Activated CD4-positive, alpha-beta T cell treated with anti-CD3 and anti-CD28 coated beads for 1 hour (primary cell): ENCODE measurements around the gene ARID5B.

ENCODE experiments used
- DNase-seq: peaks from one replicate; pipeline ENCODE4 v3.0.0-alpha.2; 2020

The ARID5B gene

GRCh38 chr10:61883371-61884025, 18.0 kb upstream of the ARID5B start:
- no peak for DNase-seq

GRCh38 chr10:61887772-61888171, 13.7 kb upstream of the ARID5B start:
- DNase-seq: no peak

- DNase-seq: no peak
These were observed 12.8 kb upstream of the ARID5B start for GRCh38 chr10:61888744-61889143.

GRCh38 chr10:61890430-61890829, 11.1 kb upstream of the ARID5B start:
- no peak for DNase-seq

GRCh38 chr10:61890881-61891409, 10.6 kb upstream of the ARID5B start:
- no peak for DNase-seq

- DNase-seq: no peak
These were observed 9.5 kb upstream of the ARID5B start for GRCh38 chr10:61891906-61892585.

- no peak for DNase-seq
These were observed 8.5 kb upstream of the ARID5B start for GRCh38 chr10:61892961-61893360.

GRCh38 chr10:61894133-61894532, 7.4 kb upstream of the ARID5B start:
- DNase-seq: no peak

- no peak for DNase-seq
These were observed 5.5 kb upstream of the ARID5B start for GRCh38 chr10:61895898-61896600.

- DNase-seq: no peak
These were observed 4.4 kb upstream of the ARID5B start for GRCh38 chr10:61896854-61897661.

GRCh38 chr10:61897671-61898434, 3.6 kb upstream of the ARID5B start:
- no peak for DNase-seq

GRCh38 chr10:61898435-61898778, 3.1 kb upstream of the ARID5B start:
- DNase-seq: no peak

- no peak for DNase-seq
These were observed 2.4 kb upstream of the ARID5B start for GRCh38 chr10:61899069-61899531.

GRCh38 chr10:61899663-61899996, 1.9 kb upstream of the ARID5B start:
- no peak for DNase-seq

GRCh38 chr10:61899997-61900828, 1.3 kb upstream of the ARID5B start:
- DNase-seq: no peak

- DNase-seq: no peak
These were observed 438 bp downstream of the ARID5B start for GRCh38 chr10:61901829-61902444.

GRCh38 chr10:61902445-61903220, 1.1 kb downstream of the ARID5B start:
- DNase-seq: peak; percentile 50

- peak; percentile 52 for DNase-seq
These were observed 1.9 kb downstream of the ARID5B start for GRCh38 chr10:61903221-61903927.

- DNase-seq: no peak
These were observed 2.4 kb downstream of the ARID5B start for GRCh38 chr10:61903928-61904344.
